Spleen (tissue), 11 donors: ENCODE measurements around the gene TMEM92. TPM values are rescaled to one million over a fixed set of nuclear protein-coding genes. Genes with fewer than 3 reads are reported as not detected.
"Not testable (repeated sequence)": the region's sequence is repeated elsewhere in the genome, so short reads cannot be mapped to it uniquely, and the experiment has no call there.

Source experiments
- DNase-seq: peaks from one replicate; pipeline ENCODE4 v3.0.0-alpha.2; 2020
- H3K27ac ChIP-seq, 8 donors: fragments of 200-600 bp; sonication (generic) in 7 of 8; 1 replicate in 4 of 8; 2 replicates in 4 of 8; pipeline versions ENCODE4 v1.5.0 to v1.8.0; 2016 to 2021; ENCODE audit warnings: inconsistent platforms in 4 of 8, mild to moderate bottlenecking in 4 of 8, moderate library complexity in 1 of 8
- H3K27me3 ChIP-seq, 7 donors: fragments of 200-600 bp; sonication (generic) in 6 of 7; replicated peaks in 1 of 7; 1 replicate in 4 of 7; 2 replicates in 3 of 7; pipeline versions ENCODE4 v1.5.0 to v1.8.0; 2016 to 2021; ENCODE audit warnings: inconsistent platforms in 3 of 7, mild to moderate bottlenecking in 1 of 7
- H3K36me3 ChIP-seq, 6 donors: fragments of 200-600 bp; sonication (generic) in 5 of 6; 1 replicate in 4 of 6; 2 replicates in 2 of 6; pipeline versions ENCODE4 v1.5.0 to v1.8.0; 2016 to 2021; ENCODE audit warnings: inconsistent platforms in 2 of 6
- H3K4me1 ChIP-seq, 6 donors: fragments of 200-600 bp; sonication (generic) in 5 of 6; 1 replicate in 3 of 6; 2 replicates in 3 of 6; pipeline versions ENCODE4 v1.5.0 to v1.8.0; 2016 to 2021; ENCODE audit warnings: inconsistent platforms in 3 of 6
- H3K4me3 ChIP-seq, 8 donors: fragments of 200-600 bp; sonication (generic) in 7 of 8; 1 replicate in 4 of 8; 2 replicates in 4 of 8; pipeline versions ENCODE4 v1.5.0 to v1.8.0; 2016 to 2021; ENCODE audit warnings: inconsistent platforms in 4 of 8, mild to moderate bottlenecking in 4 of 8, moderate library complexity in 2 of 8
- H3K9me3 ChIP-seq, 8 donors: fragments of 200-600 bp; sonication (generic) in 7 of 8; 1 replicate in 4 of 8; 2 replicates in 4 of 8; pipeline versions ENCODE4 v1.5.0 to v1.8.0; 2016 to 2021; ENCODE audit warnings: inconsistent platforms in 4 of 8
- POLR2A ChIP-seq, 3 donors: fragments of 450-650 bp; IDR thresholded peaks; one replicate each; pipeline ENCODE4 v1.5.1; 2017; ENCODE audit warnings: antibody characterized with exemption in 3 of 3, mild to moderate bottlenecking in 1 of 3
- POLR2AphosphoS5 ChIP-seq, 3 donors: sonication (generic); formaldehyde crosslinking; IDR thresholded peaks; one replicate each; pipeline ENCODE4 v1.5.1; 2017; ENCODE audit warnings: antibody characterized with exemption in 3 of 3
- WGBS, 5 donors: extraction: QIAGEN DNeasy Blood & Tissue Kit in 3 of 5; methylation state at CpG; one replicate each; pipeline versions ENCODE4 v1.1.5 to v1.1.7; 2013 to 2018; 5-methylcytosine and 5-hydroxymethylcytosine counted together
- intact Hi-C: fragments of 100-400 bp; cut with DNase I; formaldehyde crosslinking; loops from one replicate; pipeline ENCODE4 v1.15.0; 2023; ENCODE audit warnings: low total_unique reads
- polyA plus RNA-seq, 3 donors: library from polyadenylated mRNA; stranded (reverse); fragments of 200-250 nt; gene quantifications; one replicate each; pipeline ENCODE4 v1.2.1, GENCODE V29; 2013
- total RNA-seq, 7 donors: library from RNA; depleted of rRNA in 3 of 7; stranded (reverse); fragments of >200 nt in 3 of 7; fragmentation: NEBNext Ultra II Directional in 4 of 7; extraction: Animal tissue kit (Norgen Biotek cat#: 25700) in 4 of 7; gene quantifications; one replicate each; pipeline versions ENCODE4 v1.1.0 to v1.2.1, GENCODE V29; 2016 to 2021
- TF ChIP-seq, protein P1 (sequence below), 11 experiments: fragments of 200-600 bp in 7 of 11; fragments of 450-650 bp in 4 of 11; sonication (generic) in 4 of 11; IDR thresholded peaks in 8 of 11; conservative IDR thresholded peaks in 3 of 11; 1 replicate in 7 of 11; 2 replicates in 4 of 11; pipeline versions ENCODE4 v1.4.0 to v1.8.0; 2016 to 2021; ENCODE audit warnings: antibody characterized with exemption in 11 of 11, inconsistent platforms in 4 of 11, mild to moderate bottlenecking in 1 of 11
- donor health status: healthy with polysubstance abuse.
- donor health status: DM: no; HTN: no; CAD: no; lungs with moderate emphysema.
- donor health status: DM: no; HTN: no; CAD: no.
- donor health status: Bipolar disorder and iron deficiency.
- donor health status: healthy.
- donor health status: DM: no; HTN: no; CAD: no.
- donor health status: DM: yes; HTN: yes; CAD: no.

Gene TMEM92
- total and polyA plus RNA-seq, 10 donors = 0.06 to 0.49 (median 0.44) TPM; not detected in 7

DNA sequence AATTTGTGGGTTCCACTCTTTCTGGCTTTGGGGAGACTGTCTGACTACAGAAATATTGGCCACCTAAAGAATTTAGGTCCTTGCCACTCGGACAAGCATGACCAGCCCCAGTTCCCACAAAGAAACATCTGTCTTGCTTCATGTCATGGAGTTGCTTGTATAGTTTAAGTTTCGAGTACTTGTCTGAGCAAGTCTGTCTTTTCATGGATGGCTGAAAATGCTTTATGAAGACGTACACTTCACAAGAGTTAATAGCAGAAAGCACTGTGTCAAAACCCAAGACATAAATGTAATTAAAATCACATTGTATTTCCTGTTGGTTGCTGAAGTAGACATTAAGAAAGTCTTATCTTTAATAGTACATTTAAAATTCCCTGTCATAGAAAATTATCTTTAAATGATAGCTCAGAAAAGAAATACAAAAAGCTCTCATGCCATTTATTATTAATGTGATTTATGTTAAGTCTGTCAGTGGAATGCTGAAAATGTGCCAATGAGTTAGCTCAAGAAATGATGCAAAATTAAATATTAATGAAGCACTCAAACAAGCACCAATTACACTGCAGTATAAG is 41.8 kb downstream of the TMEM92 start:
- no peak overlapping the region for H3K27ac ChIP-seq
- peaks cover 0 to 25% (median 0%) of the 10 kb centered on the region in 7 donors for H3K27me3 ChIP-seq
- no peak overlapping the region for H3K4me3 ChIP-seq
- no peak for TF ChIP-seq POLR2AphosphoS5 (IDR thresholded peaks at IDR 0.05)
- no peak for TF ChIP-seq POLR2A (IDR thresholded peaks at IDR 0.05)
- TF ChIP-seq, protein P1, sequence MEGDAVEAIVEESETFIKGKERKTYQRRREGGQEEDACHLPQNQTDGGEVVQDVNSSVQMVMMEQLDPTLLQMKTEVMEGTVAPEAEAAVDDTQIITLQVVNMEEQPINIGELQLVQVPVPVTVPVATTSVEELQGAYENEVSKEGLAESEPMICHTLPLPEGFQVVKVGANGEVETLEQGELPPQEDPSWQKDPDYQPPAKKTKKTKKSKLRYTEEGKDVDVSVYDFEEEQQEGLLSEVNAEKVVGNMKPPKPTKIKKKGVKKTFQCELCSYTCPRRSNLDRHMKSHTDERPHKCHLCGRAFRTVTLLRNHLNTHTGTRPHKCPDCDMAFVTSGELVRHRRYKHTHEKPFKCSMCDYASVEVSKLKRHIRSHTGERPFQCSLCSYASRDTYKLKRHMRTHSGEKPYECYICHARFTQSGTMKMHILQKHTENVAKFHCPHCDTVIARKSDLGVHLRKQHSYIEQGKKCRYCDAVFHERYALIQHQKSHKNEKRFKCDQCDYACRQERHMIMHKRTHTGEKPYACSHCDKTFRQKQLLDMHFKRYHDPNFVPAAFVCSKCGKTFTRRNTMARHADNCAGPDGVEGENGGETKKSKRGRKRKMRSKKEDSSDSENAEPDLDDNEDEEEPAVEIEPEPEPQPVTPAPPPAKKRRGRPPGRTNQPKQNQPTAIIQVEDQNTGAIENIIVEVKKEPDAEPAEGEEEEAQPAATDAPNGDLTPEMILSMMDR (IDR thresholded peaks at IDR 0.05 in 8 of 11, conservative IDR thresholded peaks at IDR 0.05 in 3 of 11) = no peak
- H3K9me3 ChIP-seq = no peaks in the 10 kb centered on the region
- no peaks in the 10 kb centered on the region for H3K4me1 ChIP-seq
- H3K36me3 ChIP-seq = no peaks in the 10 kb centered on the region
- peak; percentile 2 for DNase-seq
- intact Hi-C loops = no loop called here
- 47 to 73% (median 56%) methylated on average over 3 of the region's 3 CpGs for WGBS, 5 donors

DNA sequence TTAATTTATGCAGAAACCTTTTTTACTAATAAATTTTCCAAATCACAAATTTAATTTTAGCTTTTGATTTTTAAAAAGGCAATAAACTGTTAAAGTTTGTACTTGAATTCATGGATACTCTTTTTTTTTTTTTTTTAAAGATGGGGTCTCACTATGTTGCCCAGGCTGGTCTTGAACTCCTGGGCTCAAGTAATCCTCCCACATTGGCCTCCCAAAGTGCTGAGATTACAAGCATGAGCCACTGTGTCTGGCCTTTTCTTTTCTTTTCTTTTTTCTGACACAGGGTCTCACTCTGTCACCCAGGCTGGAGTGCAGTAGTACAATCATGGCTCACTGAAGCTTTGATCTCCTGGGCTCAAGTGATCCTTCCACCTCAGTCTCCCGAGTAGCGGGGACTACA is 42.4 kb downstream of the TMEM92 start:
- H3K36me3 ChIP-seq, H3K9me3 ChIP-seq, H3K4me1 ChIP-seq, DNase-seq, H3K4me3 ChIP-seq, H3K27ac ChIP-seq, intact Hi-C loops: not testable (repeated sequence)
- H3K27me3 ChIP-seq = peaks cover 0 to 20% (median 0%) of the 10 kb centered on the region in 7 donors
- 88 to 96% (median 93%) methylated on average over 2 of the region's 2 CpGs for WGBS, 5 donors

- Histone ChIP-seq H3K27me3 (peaks cover 0 to 15% (median 0%) of the 10 kb centered on the region in 7 donors), H3K36me3 (no peaks in the 10 kb centered on the region), H3K9me3 (no peaks in the 10 kb centered on the region), H3K27ac (no peak overlapping the region), H3K4me3 (no peak overlapping the region), H3K4me1 (no peaks in the 10 kb centered on the region)
- intact Hi-C loops = no loop called here
- TF ChIP-seq POLR2AphosphoS5 (IDR thresholded peaks at IDR 0.05) = no peak
- TF ChIP-seq, protein P1 (IDR thresholded peaks at IDR 0.05 in 8 of 11, conservative IDR thresholded peaks at IDR 0.05 in 3 of 11) = no peak
- no peak for DNase-seq
- 88 to 97% (median 90%) methylated on average over 2 of the region's 2 CpGs for WGBS, 5 donors
These were observed 42.9 kb downstream of the TMEM92 start for GRCh38 chr17:50317121-50317520.

GRCh38 chr17:50318501-50319285 is 44.4 kb downstream of the TMEM92 start:
- 75 to 85% (median 82%) methylated on average over 10 of the region's 10 CpGs for WGBS, 5 donors

GRCh38 chr17:50319306-50320004 is 45.2 kb downstream of the TMEM92 start:
- no peak overlapping the region for H3K27ac ChIP-seq
- no peak overlapping the region for H3K4me3 ChIP-seq
- intact Hi-C loops = no loop called here
- no peaks in the 10 kb centered on the region for H3K36me3 ChIP-seq
- peak; percentile 9 for DNase-seq
- WGBS, 5 donors = 80 to 86% (median 85%) methylated on average over 12 of the region's 12 CpGs
- H3K9me3 ChIP-seq = no peaks in the 10 kb centered on the region
- H3K4me1 ChIP-seq = no peaks in the 10 kb centered on the region
- TF ChIP-seq POLR2AphosphoS5 (IDR thresholded peaks at IDR 0.05) = no peak
- TF ChIP-seq POLR2A (IDR thresholded peaks at IDR 0.05) = no peak
- TF ChIP-seq, protein P1 (IDR thresholded peaks at IDR 0.05 in 8 of 11, conservative IDR thresholded peaks at IDR 0.05 in 3 of 11) = no peak
- no peaks in the 10 kb centered on the region for H3K27me3 ChIP-seq

More at GRCh38 chr17:50318501-50319285, 44.4 kb downstream of the TMEM92 start:
- H3K27ac ChIP-seq = no peak overlapping the region
- no peaks in the 10 kb centered on the region for H3K36me3 ChIP-seq
- H3K4me1 ChIP-seq = no peaks in the 10 kb centered on the region
- intact Hi-C loops = no loop called here
- no peaks in the 10 kb centered on the region for H3K9me3 ChIP-seq
- peak; percentile 18 for DNase-seq
- no peak overlapping the region for H3K4me3 ChIP-seq
- TF ChIP-seq POLR2AphosphoS5 (IDR thresholded peaks at IDR 0.05) = no peak
- H3K27me3 ChIP-seq = peaks cover 0 to 1% (median 0%) of the 10 kb centered on the region in 7 donors
